GM19455 (cell line): ENCODE measurements around the gene PASD1.
"Not testable (repeated sequence)": the region's sequence is repeated elsewhere in the genome, so short reads cannot be mapped to it uniquely, and the experiment has no call there.

Source experiments
- ATAC-seq: cut with Tn5 transposase; IDR thresholded peaks from one replicate; pipeline ENCODE4 v1.9.1; 2021; ENCODE audit not compliant: unreplicated experiment

Gene PASD1

GRCh38 chrX:151563449-151563848 is at the start of gene PASD1:
Gene PASD1 (plus strand): TSS chrX:151563675. CDS start chrX:151601554, 37,879 bp downstream.
- no peak for ATAC-seq

- ATAC-seq, result no peak
These were observed 48.2 kb upstream of the PASD1 start for GRCh38 chrX:151515237-151515636.

- ATAC-seq, result no peak
These were observed 46.8 kb upstream of the PASD1 start for GRCh38 chrX:151516538-151517187.

GRCh38 chrX:151517421-151517820 is 46.1 kb upstream of the PASD1 start:
- no peak for ATAC-seq

- no peak for ATAC-seq
These were observed 40.1 kb upstream of the PASD1 start for GRCh38 chrX:151523351-151523750.

- no peak for ATAC-seq
These were observed 26.9 kb upstream of the PASD1 start for GRCh38 chrX:151536571-151536970.

GRCh38 chrX:151537572-151537971 is 25.9 kb upstream of the PASD1 start:
- ATAC-seq, result no peak

- no peak for ATAC-seq
These were observed 25.0 kb upstream of the PASD1 start for GRCh38 chrX:151538190-151539122.

GRCh38 chrX:151543706-151544105 is 19.8 kb upstream of the PASD1 start:
- no peak for ATAC-seq

GRCh38 chrX:151546226-151546625 is 17.2 kb upstream of the PASD1 start:
- not testable (repeated sequence) for ATAC-seq

GRCh38 chrX:151551176-151551575 is 12.3 kb upstream of the PASD1 start:
- ATAC-seq, result not testable (repeated sequence)

- ATAC-seq, result no peak
These were observed 10.7 kb upstream of the PASD1 start for GRCh38 chrX:151552743-151553142.

- not testable (repeated sequence) for ATAC-seq
These were observed 8.2 kb upstream of the PASD1 start for GRCh38 chrX:151555301-151555700.

GRCh38 chrX:151562485-151562884 is 990 bp upstream of the PASD1 start:
- ATAC-seq, result not testable (repeated sequence)

- ATAC-seq, result not testable (repeated sequence)
These were observed 472 bp upstream of the PASD1 start for GRCh38 chrX:151563003-151563402.

GRCh38 chrX:151564035-151564434 is 560 bp downstream of the PASD1 start:
- ATAC-seq, result no peak

GRCh38 chrX:151566872-151567271 is 3.4 kb downstream of the PASD1 start:
- ATAC-seq, result not testable (repeated sequence)

- no peak for ATAC-seq
These were observed 7.1 kb downstream of the PASD1 start for GRCh38 chrX:151570561-151570960.

- ATAC-seq, result not testable (repeated sequence)
These were observed 29.9 kb downstream of the PASD1 start for GRCh38 chrX:151593384-151593783.

- ATAC-seq, result no peak
These were observed 32.8 kb downstream of the PASD1 start for GRCh38 chrX:151596282-151596681.

GRCh38 chrX:151604931-151605330 is 41.5 kb downstream of the PASD1 start:
- no peak for ATAC-seq

GRCh38 chrX:151609222-151609621 is 45.7 kb downstream of the PASD1 start:
- ATAC-seq, result no peak
